HepG2 (cell line): ENCODE data around the gene PIMREG. TPM values are rescaled to one million over a fixed set of nuclear protein-coding genes. Genes with fewer than 3 reads are reported as not detected.

Experiments
- ATAC-seq: fragments of 200-7000 bp; cut with Tn5 transposase; 3 replicates; pipeline ENCODE4 v1.9.1; 2020; ENCODE audit warnings: mild to moderate bottlenecking, moderate library complexity
- BruUV-seq: library from RNA; stranded (reverse); fragments of 400-500 nt; replicated peaks from 2 replicates; lab custom pipeline; 2021; lab: Mats Ljungman, UMichigan
- CTCF ChIA-PET: fragments of 300-600 bp; formaldehyde crosslinking; extraction: SDS; loops from one replicate; lab custom pipeline; 2021; ENCODE audit warnings: low total read pairs, inconsistent platforms, low intra/inter-chr PET ratio; lab: Yijun Ruan, JAX
- POLR2A ChIA-PET: fragments of 350-600 bp; sonication (Branson Sonifier 250); formaldehyde crosslinking; loops from one replicate; lab custom pipeline; 2020; ENCODE audit warnings: antibody characterized with exemption, inconsistent platforms; lab: Yijun Ruan, JAX
- DNase-seq: peaks from one replicate; pipeline ENCODE4 v3.0.0-alpha.2; 2015; ENCODE audit warnings: low spot score
- FAIRE-seq: peaks from 3 replicates; lab custom pipeline; 2011; peaks lifted over from hg19 to GRCh38; lab: Jason Lieb, UNC
- H2AFZ ChIP-seq: one replicate; pipeline ENCODE4 v1.6.1; 2011; ENCODE audit warnings: low read length, inconsistent platforms
- H3K27ac ChIP-seq: fragments of 300-600 bp; 3 replicates; pipeline ENCODE4 v1.8.0; 2011; ENCODE audit warnings: mixed run types, mild to moderate bottlenecking, mixed read lengths, low read length, inconsistent platforms; ENCODE audit not compliant: insufficient read depth; ENCODE audit errors: extremely low read length
- H3K27me3 ChIP-seq, 2 experiments: fragments of 200-600 bp in 1 of 2; 2 replicates in 1 of 2; 3 replicates in 1 of 2; pipeline versions ENCODE4 v1.6.0 to v1.8.0; 2011; ENCODE audit warnings: low read length in 2 of 2, mild to moderate bottlenecking in 2 of 2, moderate library complexity in 2 of 2, inconsistent platforms in 1 of 2; ENCODE audit not compliant: insufficient read depth in 2 of 2, control insufficient read depth in 1 of 2
- H3K36me3 ChIP-seq, 2 experiments: fragments of 200-600 bp in 1 of 2; replicated peaks in 1 of 2; 2 replicates in 1 of 2; 3 replicates in 1 of 2; pipeline versions ENCODE4 v1.5.1 to v1.8.0; 2011; ENCODE audit warnings: low read length in 2 of 2, inconsistent platforms in 1 of 2; ENCODE audit not compliant: insufficient read depth in 2 of 2, control insufficient read depth in 1 of 2
- H3K4me1 ChIP-seq: 2 replicates; pipeline ENCODE4 v1.5.1; 2012; ENCODE audit warnings: low read length, inconsistent platforms; ENCODE audit not compliant: insufficient read depth
- H3K4me2 ChIP-seq: 2 replicates; pipeline ENCODE4 v1.6.0; 2011; ENCODE audit warnings: low read depth, low read length, inconsistent platforms
- H3K4me3 ChIP-seq, 3 experiments: fragments of 200-600 bp in 1 of 3; sonication (generic), shearing (Covaris generic) in 1 of 3; replicated peaks in 1 of 3; 2 replicates each; pipeline ENCODE4 v1.5.1; 2011 to 2016; ENCODE audit warnings: low read length in 3 of 3, inconsistent platforms in 2 of 3, low read depth in 2 of 3, mild to moderate bottlenecking in 2 of 3, control low read depth in 1 of 3, mixed read lengths in 1 of 3; ENCODE audit not compliant: insufficient read depth in 1 of 3
- H3K79me2 ChIP-seq: one replicate; pipeline ENCODE4 v1.6.1; 2011; ENCODE audit warnings: low read length, inconsistent platforms; ENCODE audit not compliant: insufficient read depth
- H3K9ac ChIP-seq: 2 replicates; pipeline ENCODE4 v1.6.0; 2011; ENCODE audit warnings: mild to moderate bottlenecking, low read depth, low read length, inconsistent platforms; ENCODE audit not compliant: insufficient read depth
- H3K9me3 ChIP-seq: 2 replicates; pipeline ENCODE4 v1.5.1; 2012; ENCODE audit warnings: mild to moderate bottlenecking, low read length
- H4K20me1 ChIP-seq: 2 replicates; pipeline ENCODE4 v1.6.0; 2011; ENCODE audit warnings: inconsistent platforms, mild to moderate bottlenecking, low read length, moderate library complexity; ENCODE audit not compliant: insufficient read depth
- BRCA1 ChIP-seq: sonication (generic); formaldehyde crosslinking; IDR thresholded peaks from 2 replicates; pipeline ENCODE4 v1.4.0; 2020; ENCODE audit warnings: missing genetic modification reagents
- GLI4 ChIP-seq: sonication (generic); formaldehyde crosslinking; IDR thresholded peaks from 2 replicates; pipeline ENCODE4 v1.5.1; 2020; ENCODE audit warnings: missing genetic modification reagents, mild to moderate bottlenecking, moderate library complexity, borderline replicate concordance
- HINFP ChIP-seq: sonication (generic); formaldehyde crosslinking; IDR thresholded peaks from 2 replicates; pipeline ENCODE4 v1.4.0; 2020; ENCODE audit warnings: low read depth, mild to moderate bottlenecking, missing genetic modification reagents
- MTF2 ChIP-seq: sonication (generic); formaldehyde crosslinking; IDR thresholded peaks from 2 replicates; pipeline ENCODE4 v1.5.0; 2020; ENCODE audit warnings: missing genetic modification reagents, borderline replicate concordance
- PRDM4 ChIP-seq: sonication (generic); formaldehyde crosslinking; IDR thresholded peaks from 2 replicates; pipeline ENCODE4 v1.9.0; 2021; ENCODE audit warnings: missing genetic modification reagents, borderline replicate concordance
- RFX3 ChIP-seq: IDR thresholded peaks from 2 replicates; pipeline ENCODE4 v1.6.1; 2016; ENCODE audit warnings: missing biosample characterization, missing genetic modification reagents
- SETDB1 ChIP-seq: sonication (generic); formaldehyde crosslinking; IDR thresholded peaks from 2 replicates; pipeline ENCODE4 v1.5.1; 2020; ENCODE audit warnings: missing genetic modification reagents, mild to moderate bottlenecking, borderline replicate concordance
- SRSF9 ChIP-seq: fragments of 200-400 bp; formaldehyde crosslinking; IDR thresholded peaks from 2 replicates; pipeline ENCODE4 v1.6.1; 2018; ENCODE audit warnings: borderline replicate concordance, mild to moderate bottlenecking, low read depth, low read length; ENCODE audit not compliant: insufficient read depth, poor library complexity, severe bottlenecking
- ZNF253 ChIP-seq: sonication (generic); formaldehyde crosslinking; IDR thresholded peaks from 2 replicates; pipeline ENCODE4 v1.8.0; 2022; ENCODE audit warnings: mild to moderate bottlenecking, missing genetic modification reagents, borderline replicate concordance
- ZNF605 ChIP-seq: sonication (generic); formaldehyde crosslinking; IDR thresholded peaks from 2 replicates; pipeline ENCODE4 v1.8.0; 2022; ENCODE audit warnings: mild to moderate bottlenecking, missing genetic modification reagents
- ZNF768 ChIP-seq: sonication (generic); formaldehyde crosslinking; IDR thresholded peaks from 2 replicates; pipeline ENCODE4 v1.4.0; 2020; ENCODE audit warnings: missing genetic modification reagents
- WGBS: methylation state at CpG from one replicate; pipeline ENCODE4 v1.1.6; 2017; ENCODE audit warnings: low lambda C conversion rate; 5-methylcytosine and 5-hydroxymethylcytosine counted together
- in situ Hi-C: cut with HindIII; loops from 2 replicates; pipeline ENCODE4 v1.10.0; 2017; ENCODE audit warnings: low pct_unique_long_range_greater_than_20kb; ENCODE audit not compliant: extremely low pct_ligation_motif_present
- intact Hi-C: fragments of 100-400 bp; cut with micrococcal nuclease; formaldehyde crosslinking; loops from one replicate; pipeline ENCODE4 v1.10.0; 2022; ENCODE audit not compliant: unreplicated experiment
- polyA plus RNA-seq, 8 experiments: library from polyadenylated mRNA; depleted of rRNA in 3 of 8; stranded (reverse) in 7 of 8; unstranded in 1 of 8; fragments of >200 nt; fragmentation: Illumina TruSeq in 4 of 8; extraction: Trizol in 4 of 8; gene quantifications; 2 replicates each; pipeline versions ENCODE4 v1.2.1 to v1.2.3, GENCODE V29; 2011 to 2016; ENCODE audit warnings: low read depth in 4 of 8, missing spikeins in 1 of 8, mixed read lengths in 1 of 8; ENCODE audit not compliant: insufficient read depth in 1 of 8
- total RNA-seq, 5 experiments: library from RNA; depleted of rRNA; stranded (reverse); fragments of >200 nt; fragmentation: Illumina TruSeq; extraction: Trizol; gene quantifications; 2 replicates each; pipeline ENCODE4 v1.2.3, GENCODE V29; 2016; ENCODE audit warnings: low read depth in 1 of 5

PIMREG gene
- total and polyA plus RNA-seq, 2 of the 13 experiments (the other 11 are each of a cell fraction or from before 2014, with no cell fraction given): 15.6 to 30.3 TPM

GRCh38 chr17:6494239-6494941 is 50.1 kb downstream of the PIMREG start:
- ATAC-seq: no peak
- Histone ChIP-seq H3K79me2 (no peaks in the 10 kb centered on the region), H3K9me3 (no peaks in the 10 kb centered on the region), H3K4me2 (no peak overlapping the region), H3K27ac (no peak overlapping the region), H3K27me3 (no peaks in the 10 kb centered on the region; a peak in 1 of 5 replicates), H3K9ac (no peak overlapping the region), H2AFZ (no peak overlapping the region), H3K4me1 (no peaks in the 10 kb centered on the region), H4K20me1 (no peaks in the 10 kb centered on the region), H3K4me3 (no peak overlapping the region), H3K36me3 (no peaks in the 10 kb centered on the region)
- no peak for DNase-seq
- FAIRE-seq: no peak
- WGBS: 56% methylated on average over 4 of the region's 5 CpGs
- CTCF ChIA-PET: no interaction called here
- TF ChIP-seq ZNF605 (CRISPR knock-in tag) (no peak), ZNF253 (CRISPR knock-in tag) (no peak)
- in situ Hi-C loops (no loop called here), intact Hi-C loops (no loop called here)
- POLR2A ChIA-PET: no interaction called here
- BruUV-seq: no TSS peak

GRCh38 chr17:6495450-6496115 is 51.3 kb downstream of the PIMREG start:
- intact Hi-C loops (no loop called here), in situ Hi-C loops (no loop called here)
- no peak overlapping the region for H3K4me3 ChIP-seq
- no peak overlapping the region for H3K27ac ChIP-seq
- H3K9me3 ChIP-seq: no peaks in the 10 kb centered on the region
- no peak overlapping the region for H3K9ac ChIP-seq
- no peak overlapping the region for H3K4me2 ChIP-seq
- no peaks in the 10 kb centered on the region for H4K20me1 ChIP-seq
- no peak for DNase-seq
- WGBS: 24% methylated on average over 11 of the region's 15 CpGs
- no peaks in the 10 kb centered on the region; a peak in 1 of 5 replicates for H3K27me3 ChIP-seq
- ChIA-PET POLR2A (no interaction called here), CTCF (no interaction called here)
- no peak overlapping the region for H2AFZ ChIP-seq
- no peaks in the 10 kb centered on the region for H3K36me3 ChIP-seq
- FAIRE-seq: no peak
- no TSS peak for BruUV-seq
- no peak for ATAC-seq
- H3K79me2 ChIP-seq: no peaks in the 10 kb centered on the region
- H3K4me1 ChIP-seq: no peaks in the 10 kb centered on the region
- no peak for TF ChIP-seq RFX3 (CRISPR knock-in tag)
- TF ChIP-seq HINFP: no peak
- TF ChIP-seq MTF2 (CRISPR knock-in tag): no peak
- TF ChIP-seq ZNF768 (CRISPR knock-in tag): no peak
- TF ChIP-seq PRDM4 (CRISPR knock-in tag): no peak
- no peak for TF ChIP-seq SETDB1
- no peak for TF ChIP-seq SRSF9
- no peak for TF ChIP-seq BRCA1 (CRISPR knock-in tag)
- no peak for TF ChIP-seq GLI4
